ENCODE results near the gene HDAC4.
A peak's percentile ranks its signal among the peaks of the same experiment; 100 is the strongest.

The HDAC4 gene

GRCh38 chr2:239214725-239215124 is 186.1 kb downstream of the HDAC4 start:
- Histone ChIP-seq H3K36me3 (peaks cover 5% of the 10 kb centered on the region), H3K4me1 (ENCODE audit: control insufficient read depth in 1 of 2, insufficient read depth in 1 of 2, low read depth in 1 of 2, low read length in 1 of 2) (peaks cover 62 to 83% of the 10 kb centered on the region in 2 experiments), H3K27me3 (no peaks in the 10 kb centered on the region), H3K9me3 (no peaks in the 10 kb centered on the region), H3K27ac (peak overlapping the region; percentile 13), H3K4me3 (ENCODE audit: low read depth in 1 of 2, low read length in 1 of 2) (no peak overlapping the region)
- TF ChIP-seq CTCF (IDR thresholded peaks at IDR 0.05) = no peak

- peaks cover 69 to 87% of the 10 kb centered on the region in 2 experiments for H3K4me1 ChIP-seq (ENCODE audit: control insufficient read depth in 1 of 2, insufficient read depth in 1 of 2, low read depth in 1 of 2, low read length in 1 of 2)
- no peaks in the 10 kb centered on the region for H3K27me3 ChIP-seq
- H3K4me3 ChIP-seq (ENCODE audit: low read depth in 1 of 2, low read length in 1 of 2) = no peak overlapping the region
- peak overlapping the region; percentile 68 for H3K27ac ChIP-seq
- peaks cover 5% of the 10 kb centered on the region for H3K36me3 ChIP-seq
- no peak for TF ChIP-seq CTCF (IDR thresholded peaks at IDR 0.05)
- no peaks in the 10 kb centered on the region for H3K9me3 ChIP-seq
Observed at GRCh38 chr2:239213643-239214101, 187.1 kb downstream of the HDAC4 start.

GRCh38 chr2:239212929-239213642 is 187.7 kb downstream of the HDAC4 start:
- Histone ChIP-seq H3K36me3 (peaks cover 5% of the 10 kb centered on the region), H3K27ac (peak overlapping the region; percentile 68), H3K4me1 (ENCODE audit: control insufficient read depth in 1 of 2, insufficient read depth in 1 of 2, low read depth in 1 of 2, low read length in 1 of 2) (peaks cover 75 to 87% of the 10 kb centered on the region in 2 experiments), H3K27me3 (no peaks in the 10 kb centered on the region), H3K9me3 (no peaks in the 10 kb centered on the region), H3K4me3 (ENCODE audit: low read depth in 1 of 2, low read length in 1 of 2) (no peak overlapping the region)
- TF ChIP-seq CTCF (IDR thresholded peaks at IDR 0.05) = no peak

- Histone ChIP-seq H3K4me1 (ENCODE audit: control insufficient read depth in 1 of 2, insufficient read depth in 1 of 2, low read depth in 1 of 2, low read length in 1 of 2) (peaks cover 69 to 80% of the 10 kb centered on the region in 2 experiments), H3K27ac (peak overlapping the region; percentile 68)
Observed at GRCh38 chr2:239212121-239212928, 188.5 kb downstream of the HDAC4 start.

More at GRCh38 chr2:239212121-239212928, 188.5 kb downstream of the HDAC4 start:
- Histone ChIP-seq H3K27me3 (no peaks in the 10 kb centered on the region), H3K9me3 (no peaks in the 10 kb centered on the region), H3K4me3 (ENCODE audit: low read depth in 1 of 2, low read length in 1 of 2) (no peak overlapping the region), H3K36me3 (peaks cover 5% of the 10 kb centered on the region)
- no peak for TF ChIP-seq CTCF (IDR thresholded peaks at IDR 0.05)
